ENCODE data around the gene HOOK2. TPM values are rescaled to one million over a fixed set of nuclear protein-coding genes. Genes with fewer than 3 reads are reported as not detected.

HOOK2 gene
- total and polyA plus RNA-seq, 2 of the 13 experiments (the other 11 are each of a cell fraction or from before 2014, with no cell fraction given) = 9.2 to 12.9 TPM

- TF ChIP-seq, protein P1, sequence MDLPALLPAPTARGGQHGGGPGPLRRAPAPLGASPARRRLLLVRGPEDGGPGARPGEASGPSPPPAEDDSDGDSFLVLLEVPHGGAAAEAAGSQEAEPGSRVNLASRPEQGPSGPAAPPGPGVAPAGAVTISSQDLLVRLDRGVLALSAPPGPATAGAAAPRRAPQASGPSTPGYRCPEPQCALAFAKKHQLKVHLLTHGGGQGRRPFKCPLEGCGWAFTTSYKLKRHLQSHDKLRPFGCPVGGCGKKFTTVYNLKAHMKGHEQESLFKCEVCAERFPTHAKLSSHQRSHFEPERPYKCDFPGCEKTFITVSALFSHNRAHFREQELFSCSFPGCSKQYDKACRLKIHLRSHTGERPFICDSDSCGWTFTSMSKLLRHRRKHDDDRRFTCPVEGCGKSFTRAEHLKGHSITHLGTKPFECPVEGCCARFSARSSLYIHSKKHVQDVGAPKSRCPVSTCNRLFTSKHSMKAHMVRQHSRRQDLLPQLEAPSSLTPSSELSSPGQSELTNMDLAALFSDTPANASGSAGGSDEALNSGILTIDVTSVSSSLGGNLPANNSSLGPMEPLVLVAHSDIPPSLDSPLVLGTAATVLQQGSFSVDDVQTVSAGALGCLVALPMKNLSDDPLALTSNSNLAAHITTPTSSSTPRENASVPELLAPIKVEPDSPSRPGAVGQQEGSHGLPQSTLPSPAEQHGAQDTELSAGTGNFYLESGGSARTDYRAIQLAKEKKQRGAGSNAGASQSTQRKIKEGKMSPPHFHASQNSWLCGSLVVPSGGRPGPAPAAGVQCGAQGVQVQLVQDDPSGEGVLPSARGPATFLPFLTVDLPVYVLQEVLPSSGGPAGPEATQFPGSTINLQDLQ (CRISPR knock-in tag; IDR thresholded peaks at IDR 0.05) = no peak
- TF ChIP-seq, protein P2, sequence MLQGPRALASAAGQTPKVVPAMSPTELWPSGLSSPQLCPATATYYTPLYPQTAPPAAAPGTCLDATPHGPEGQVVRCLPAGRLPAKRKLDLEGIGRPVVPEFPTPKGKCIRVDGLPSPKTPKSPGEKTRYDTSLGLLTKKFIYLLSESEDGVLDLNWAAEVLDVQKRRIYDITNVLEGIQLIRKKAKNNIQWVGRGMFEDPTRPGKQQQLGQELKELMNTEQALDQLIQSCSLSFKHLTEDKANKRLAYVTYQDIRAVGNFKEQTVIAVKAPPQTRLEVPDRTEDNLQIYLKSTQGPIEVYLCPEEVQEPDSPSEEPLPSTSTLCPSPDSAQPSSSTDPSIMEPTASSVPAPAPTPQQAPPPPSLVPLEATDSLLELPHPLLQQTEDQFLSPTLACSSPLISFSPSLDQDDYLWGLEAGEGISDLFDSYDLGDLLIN (CRISPR knock-in tag; IDR thresholded peaks at IDR 0.05; ENCODE audit: borderline replicate concordance) = no peak
- no peak for TF ChIP-seq ZNF121 (CRISPR knock-in tag; IDR thresholded peaks at IDR 0.05)
- TF ChIP-seq PLSCR1 (CRISPR knock-in tag; IDR thresholded peaks at IDR 0.05; ENCODE audit: borderline replicate concordance) = no peak
- no peak for TF ChIP-seq ZNF672 (CRISPR knock-in tag; IDR thresholded peaks at IDR 0.05)
- peak; percentile 48; the same call in 1 of the 2 replicates for TF ChIP-seq ZHX2 (IDR thresholded peaks at IDR 0.05; ENCODE audit: low read depth)
- TF ChIP-seq ZHX2 (CRISPR knock-in tag; IDR thresholded peaks at IDR 0.05; ENCODE audit: borderline replicate concordance) = no peak; the same call in 1 of the 2 replicates
- TF ChIP-seq ZNF569 (CRISPR knock-in tag; IDR thresholded peaks at IDR 0.05; ENCODE audit: borderline replicate concordance) = no peak
- TF ChIP-seq ZNF30 (CRISPR knock-in tag; IDR thresholded peaks at IDR 0.05) = no peak
- TF ChIP-seq ZBTB10 (CRISPR knock-in tag; IDR thresholded peaks at IDR 0.05; ENCODE audit: borderline replicate concordance) = 0 out of 2 replicates have a peak, but pooled peaks have one; percentile 10
- TF ChIP-seq, protein P3, sequence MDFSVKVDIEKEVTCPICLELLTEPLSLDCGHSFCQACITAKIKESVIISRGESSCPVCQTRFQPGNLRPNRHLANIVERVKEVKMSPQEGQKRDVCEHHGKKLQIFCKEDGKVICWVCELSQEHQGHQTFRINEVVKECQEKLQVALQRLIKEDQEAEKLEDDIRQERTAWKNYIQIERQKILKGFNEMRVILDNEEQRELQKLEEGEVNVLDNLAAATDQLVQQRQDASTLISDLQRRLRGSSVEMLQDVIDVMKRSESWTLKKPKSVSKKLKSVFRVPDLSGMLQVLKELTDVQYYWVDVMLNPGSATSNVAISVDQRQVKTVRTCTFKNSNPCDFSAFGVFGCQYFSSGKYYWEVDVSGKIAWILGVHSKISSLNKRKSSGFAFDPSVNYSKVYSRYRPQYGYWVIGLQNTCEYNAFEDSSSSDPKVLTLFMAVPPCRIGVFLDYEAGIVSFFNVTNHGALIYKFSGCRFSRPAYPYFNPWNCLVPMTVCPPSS (IDR thresholded peaks at IDR 0.05) = no peak
- no peak for TF ChIP-seq SRF (IDR thresholded peaks at IDR 0.05; ENCODE audit: low read depth, low read length)
- TF ChIP-seq ZNF12 (CRISPR knock-in tag; IDR thresholded peaks at IDR 0.05) = peak; percentile 61; the same call in 1 of the 2 replicates
Observed at GRCh38 chr19:12791345-12792050, 16.1 kb upstream of the HOOK2 start, which contains the start of gene JUNB (continued).

All from HepG2 (cell line).